ENCODE results near the gene SYNPR.

SYNPR gene

DNA sequence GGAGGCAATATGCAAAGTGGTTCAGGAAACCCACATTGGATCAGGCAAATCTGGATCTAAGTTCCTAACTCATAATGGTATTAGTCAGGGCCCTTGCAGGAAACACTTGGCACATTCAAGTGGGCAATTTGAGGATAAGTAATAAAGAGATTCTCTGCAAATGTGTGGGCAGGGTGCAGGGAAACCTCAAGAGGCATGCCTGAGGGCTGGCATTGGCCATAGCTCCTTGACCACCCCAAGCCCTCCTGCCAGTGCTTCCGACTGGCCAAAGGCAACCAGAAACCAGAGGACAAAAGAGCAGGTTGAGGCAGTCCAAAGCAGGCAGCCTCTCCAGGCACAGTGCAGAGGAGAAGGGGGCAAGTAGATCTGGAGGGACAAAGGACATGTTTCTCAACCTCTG, 243.5 kb downstream of the SYNPR start:
- no peak overlapping the region for H3K27ac ChIP-seq
- no peak for DNase-seq (ENCODE audit: low read depth, low spot score)

- H3K27ac ChIP-seq: no peak overlapping the region
- no peak for DNase-seq (ENCODE audit: low read depth, low spot score)
Measured at GRCh38 chr3:63523100-63523499, 245.0 kb downstream of the SYNPR start.

DNA sequence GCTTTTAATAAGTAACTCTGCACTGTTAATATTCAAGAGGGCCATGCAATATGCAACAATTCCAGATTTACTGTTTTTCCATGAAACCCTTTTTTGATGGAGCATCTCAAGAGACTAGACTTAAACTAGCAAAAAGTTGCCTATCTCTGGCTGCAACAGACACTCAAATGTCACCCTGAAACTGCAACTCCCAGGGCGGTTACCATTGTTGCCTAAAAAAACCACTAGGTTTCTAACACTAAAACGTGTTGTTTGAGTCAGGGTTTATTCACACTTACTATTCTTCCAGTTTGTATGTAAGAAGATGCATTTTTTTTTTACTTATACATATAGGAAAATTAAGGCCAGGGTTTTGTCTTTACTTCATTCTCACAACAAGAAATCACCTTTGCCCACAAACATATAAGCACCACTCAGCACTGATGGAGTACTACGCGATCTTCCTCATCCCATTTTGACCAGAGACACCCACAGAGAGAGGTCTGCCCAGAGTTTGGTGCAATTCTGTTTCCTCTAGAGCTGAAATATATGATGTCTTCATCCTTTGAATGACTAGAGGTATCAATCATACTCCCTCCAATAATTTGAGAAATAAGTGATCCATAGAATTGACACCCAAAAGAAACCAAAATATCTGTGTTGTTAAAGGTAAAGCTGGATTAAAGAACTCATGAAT, 250.4 kb downstream of the SYNPR start:
- no peak overlapping the region for H3K27ac ChIP-seq
- no peak for DNase-seq (ENCODE audit: low read depth, low spot score)

DNA sequence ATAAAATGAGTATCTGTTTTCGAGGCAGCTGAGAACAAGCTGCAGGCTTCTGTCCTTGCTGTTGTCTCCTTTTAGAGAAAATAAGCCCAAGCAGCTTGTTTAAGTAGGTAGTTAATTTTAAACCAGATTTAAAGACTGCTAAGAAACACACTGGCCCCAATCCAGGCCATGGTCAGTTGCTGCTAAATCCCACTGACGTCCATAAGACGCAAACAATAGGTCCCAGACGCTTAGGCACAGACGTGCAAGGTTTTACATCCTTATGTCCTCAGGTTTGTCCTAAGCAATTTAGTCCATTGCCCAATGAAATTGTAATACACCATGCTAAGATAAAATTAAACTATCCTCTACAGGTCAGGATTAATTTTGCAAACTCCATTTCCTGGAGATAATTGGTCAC, 254.4 kb downstream of the SYNPR start:
- H3K27ac ChIP-seq: no peak overlapping the region
- no peak for DNase-seq (ENCODE audit: low read depth, low spot score)

- H3K27ac ChIP-seq: no peak overlapping the region
- no peak for DNase-seq (ENCODE audit: low read depth, low spot score)
Measured at GRCh38 chr3:63538919-63539318, 260.8 kb downstream of the SYNPR start.

GRCh38 chr3:63555767-63556166, 277.7 kb downstream of the SYNPR start:
- no peak overlapping the region for H3K27ac ChIP-seq
- DNase-seq (ENCODE audit: low read depth, low spot score): no peak

DNA sequence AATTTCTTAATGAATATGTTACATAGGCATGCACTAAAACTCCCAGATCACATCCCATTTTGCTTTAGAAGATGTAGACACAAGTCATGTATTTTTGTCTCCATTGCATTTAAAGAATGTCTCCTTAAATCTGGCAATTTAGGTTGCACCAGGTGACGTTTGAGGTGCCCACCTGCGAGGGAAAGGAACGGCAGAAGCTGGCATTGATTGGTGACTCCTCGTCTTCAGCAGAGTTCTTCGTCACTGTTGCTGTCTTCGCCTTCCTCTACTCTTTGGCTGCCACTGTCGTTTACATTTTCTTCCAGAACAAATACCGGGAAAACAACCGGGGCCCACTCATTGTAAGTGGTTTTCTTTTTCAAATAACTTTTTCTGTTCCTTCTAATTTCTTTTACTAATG, 278.3 kb downstream of the SYNPR start:
- no peak for DNase-seq (ENCODE audit: low read depth, low spot score)
- H3K27ac ChIP-seq: no peak overlapping the region

GRCh38 chr3:63557912-63558311, 279.8 kb downstream of the SYNPR start:
- no peak for DNase-seq (ENCODE audit: low read depth, low spot score)
- no peak overlapping the region for H3K27ac ChIP-seq

DNA sequence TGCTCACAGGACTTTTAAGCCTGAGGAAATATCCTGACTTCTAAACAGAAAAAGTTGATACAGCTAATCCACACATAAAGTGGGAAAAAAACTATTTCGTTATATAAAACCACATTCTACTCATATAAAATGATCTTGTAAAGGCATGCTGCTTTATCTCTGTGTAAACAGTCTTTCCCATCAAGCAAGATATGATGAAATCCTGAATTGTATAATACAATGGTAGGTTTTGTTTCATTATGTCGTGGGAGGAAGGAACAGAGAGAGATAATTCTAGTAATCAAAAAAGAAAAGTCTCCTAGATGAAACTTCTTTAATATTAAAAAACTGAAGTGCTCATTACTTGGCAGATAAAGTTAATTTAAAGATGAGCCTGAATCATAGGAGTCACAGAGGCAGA, 281.8 kb downstream of the SYNPR start:
- DNase-seq (ENCODE audit: low read depth, low spot score): no peak
- H3K27ac ChIP-seq: no peak overlapping the region

DNA sequence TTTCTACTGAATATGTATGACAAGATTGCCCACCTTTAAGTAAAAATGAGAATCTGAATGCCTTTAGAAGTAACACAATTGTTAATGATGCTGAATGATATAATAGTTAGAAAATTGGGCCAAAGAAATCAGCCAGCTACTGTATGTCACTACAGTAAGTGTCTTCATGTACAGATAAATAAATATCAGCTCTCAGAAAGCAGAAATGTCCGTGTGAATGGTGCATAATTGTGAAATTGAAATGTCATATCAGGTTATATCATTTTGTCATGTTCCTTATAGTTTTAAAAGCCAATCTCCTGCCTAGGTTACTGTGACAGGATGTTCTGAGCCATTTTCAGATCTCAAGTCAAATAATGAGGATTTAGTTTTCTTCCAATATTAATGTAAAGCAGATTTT, 283.8 kb downstream of the SYNPR start:
- H3K27ac ChIP-seq: no peak overlapping the region
- DNase-seq (ENCODE audit: low read depth, low spot score): no peak

DNA sequence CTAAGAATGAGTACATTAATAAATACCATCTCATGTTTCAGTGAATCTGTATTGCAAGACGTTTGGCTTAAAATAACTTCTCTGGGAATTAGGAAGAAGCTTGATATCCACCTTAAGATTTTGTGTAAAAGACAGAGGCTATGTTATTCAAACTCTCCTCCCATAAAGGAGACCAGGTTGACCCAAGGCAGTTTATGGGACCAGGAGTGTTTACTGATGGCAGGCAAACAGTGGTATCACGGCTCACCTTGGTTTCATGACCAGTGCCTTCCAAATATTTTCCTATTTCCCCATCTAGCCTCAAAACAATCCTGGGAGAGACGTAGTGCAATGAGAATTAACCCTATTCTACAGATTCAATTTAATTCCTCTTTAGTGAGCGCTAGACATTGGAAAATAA, 284.2 kb downstream of the SYNPR start:
- no peak for DNase-seq (ENCODE audit: low read depth, low spot score)
- H3K27ac ChIP-seq: no peak overlapping the region

DNA sequence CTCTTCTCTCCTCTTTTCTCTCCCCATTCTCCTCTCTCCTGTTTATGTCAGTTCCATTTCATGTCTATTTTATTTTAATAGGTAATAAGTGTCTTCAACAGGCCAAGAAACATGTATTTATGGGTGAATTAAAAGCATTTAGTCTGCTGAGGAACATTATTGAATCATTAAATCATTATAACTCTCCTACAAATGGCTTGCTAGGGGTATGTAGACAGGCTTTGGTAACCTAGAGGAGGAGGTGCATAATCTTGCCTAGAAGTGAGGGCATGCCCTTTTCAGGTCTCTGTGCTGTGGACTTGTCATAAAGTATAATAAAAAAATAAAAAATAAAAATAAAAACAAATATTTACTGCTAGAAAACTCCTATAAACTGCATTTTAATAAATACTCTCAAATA, 285.5 kb downstream of the SYNPR start:
- H3K27ac ChIP-seq: no peak overlapping the region
- no peak for DNase-seq (ENCODE audit: low read depth, low spot score)

GRCh38 chr3:63565220-63565619, 287.1 kb downstream of the SYNPR start:
- DNase-seq (ENCODE audit: low read depth, low spot score): no peak
- H3K27ac ChIP-seq: no peak overlapping the region

- H3K27ac ChIP-seq: no peak overlapping the region
- DNase-seq (ENCODE audit: low read depth, low spot score): no peak
Measured at GRCh38 chr3:63571682-63572081, 293.6 kb downstream of the SYNPR start.

GRCh38 chr3:63576846-63577245, 298.7 kb downstream of the SYNPR start:
- no peak overlapping the region for H3K27ac ChIP-seq
- peak; percentile 24 for DNase-seq (ENCODE audit: low read depth, low spot score)

DNA sequence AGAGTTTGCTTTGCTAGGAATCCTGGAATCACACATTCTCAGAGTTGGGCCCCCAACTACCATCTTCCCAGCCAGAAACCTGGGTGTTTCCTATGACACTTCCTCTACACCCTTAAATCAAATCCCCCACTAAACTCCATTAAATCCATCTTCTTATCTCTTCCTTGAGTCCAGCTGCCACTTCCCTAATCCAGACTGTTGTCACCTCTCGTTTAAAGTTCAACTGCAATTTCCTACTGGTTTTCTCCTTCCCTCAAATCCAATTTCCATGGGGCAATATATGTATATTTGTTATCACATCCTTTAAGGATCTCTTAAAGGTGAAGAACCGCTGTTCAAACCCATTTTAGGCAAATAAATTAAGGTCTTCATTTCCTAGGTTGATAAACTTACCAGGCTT, 300.8 kb downstream of the SYNPR start:
- H3K27ac ChIP-seq: no peak overlapping the region
- DNase-seq (ENCODE audit: low read depth, low spot score): no peak

GRCh38 chr3:63580151-63580550, 302.0 kb downstream of the SYNPR start:
- no peak overlapping the region for H3K27ac ChIP-seq
- no peak for DNase-seq (ENCODE audit: low read depth, low spot score)

GRCh38 chr3:63582943-63583500, 304.9 kb downstream of the SYNPR start:
- H3K27ac ChIP-seq: no peak overlapping the region

GRCh38 chr3:63584681-63585080, 306.6 kb downstream of the SYNPR start:
- no peak overlapping the region for H3K27ac ChIP-seq
- no peak for DNase-seq (ENCODE audit: low read depth, low spot score)

More at GRCh38 chr3:63582943-63583500, 304.9 kb downstream of the SYNPR start:
- DNase-seq (ENCODE audit: low read depth, low spot score): no peak

DNA sequence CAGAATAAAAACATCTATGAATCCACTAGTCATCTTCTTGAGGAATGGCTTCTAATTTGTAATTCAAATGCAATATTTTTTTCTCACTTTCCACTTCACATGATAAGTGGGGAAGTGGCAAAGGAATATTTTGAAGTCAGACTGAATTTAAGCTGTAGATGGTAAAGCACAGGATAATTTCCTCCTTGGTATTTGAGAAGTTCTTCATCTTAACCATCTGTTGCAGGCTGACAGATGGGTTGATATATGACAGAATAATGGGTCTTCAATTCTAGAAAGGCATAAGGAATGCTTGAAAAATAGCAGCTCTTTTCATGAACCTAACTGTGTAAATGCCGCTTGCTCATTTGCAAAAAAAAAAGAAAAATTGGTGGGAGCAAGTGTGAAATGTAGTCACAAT, 307.8 kb downstream of the SYNPR start:
- no peak for DNase-seq (ENCODE audit: low read depth, low spot score)
- H3K27ac ChIP-seq: no peak overlapping the region

DNA sequence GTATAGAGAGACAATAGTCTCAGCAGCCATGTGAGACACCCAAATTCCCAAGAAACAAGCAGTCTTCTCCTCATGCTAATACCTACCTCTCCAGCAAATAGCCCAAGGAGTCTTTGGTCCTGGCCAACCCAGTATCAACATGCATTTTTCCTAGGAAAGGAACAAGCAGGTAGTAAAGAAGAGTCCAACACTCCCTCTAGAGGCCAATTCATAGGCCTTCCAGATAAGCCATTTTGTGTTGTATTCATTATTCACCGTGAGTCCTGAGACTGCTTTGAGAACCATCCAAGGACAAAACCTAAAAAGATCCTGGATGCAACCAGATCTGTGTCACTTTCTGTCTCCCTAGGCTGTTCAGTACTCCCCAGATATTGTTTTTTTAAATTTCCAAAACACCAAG, 310.8 kb downstream of the SYNPR start:
- no peak for DNase-seq (ENCODE audit: low read depth, low spot score)
- no peak overlapping the region for H3K27ac ChIP-seq

DNA sequence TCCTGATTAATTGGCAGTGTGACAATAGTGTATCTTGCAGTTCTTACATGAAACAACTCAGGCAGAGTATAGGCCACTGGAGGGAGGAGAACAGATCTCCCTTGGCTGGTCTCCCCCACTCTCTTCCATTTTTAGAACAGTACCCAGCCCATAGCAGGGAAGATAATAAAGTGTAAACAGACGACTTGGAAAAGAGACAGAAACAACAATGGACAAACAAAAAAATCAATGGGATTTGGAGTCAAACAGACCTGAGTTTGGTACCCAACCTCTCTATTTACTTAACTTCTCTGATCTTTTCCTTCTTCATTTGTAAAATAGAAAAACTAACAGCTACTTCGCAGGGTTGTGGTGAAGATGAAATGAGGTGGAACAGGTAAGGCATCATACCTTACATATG, 315.7 kb downstream of the SYNPR start:
- no peak for DNase-seq (ENCODE audit: low read depth, low spot score)
- no peak overlapping the region for H3K27ac ChIP-seq

Data from epithelial cell of prostate (primary cell).